ENCODE results near the gene HEBP2.

- TF ChIP-seq POLR2A (IDR thresholded peaks at IDR 0.05) (no peak), CTCF (IDR thresholded peaks at IDR 0.05) (no peak), POLR2AphosphoS5 (IDR thresholded peaks at IDR 0.05) (no peak), EP300 (IDR thresholded peaks at IDR 0.05) (no peak)
Measured at GRCh38 chr6:138431256-138432062, 27.4 kb downstream of the HEBP2 start.

Data from sigmoid colon (tissue), 4 donors.